Suprapubic skin (tissue), 3 donors: ENCODE results near the gene LYZL6.

Experiments used
- POLR2A ChIP-seq, 2 donors: fragments of 450-650 bp; IDR thresholded peaks; one replicate each; pipeline ENCODE4 v1.6.1; 2017; ENCODE audit warnings: antibody characterized with exemption in 2 of 2, mild to moderate bottlenecking in 2 of 2, moderate library complexity in 2 of 2
- TF ChIP-seq, protein P1 (sequence below), 2 donors: fragments of 200-600 bp in 1 of 2; fragments of 450-650 bp in 1 of 2; sonication (generic) in 1 of 2; IDR thresholded peaks; one replicate each; pipeline ENCODE4 v1.5.1; 2016 to 2019; ENCODE audit warnings: antibody characterized with exemption in 2 of 2, mild to moderate bottlenecking in 1 of 2, moderate library complexity in 1 of 2

DNA sequence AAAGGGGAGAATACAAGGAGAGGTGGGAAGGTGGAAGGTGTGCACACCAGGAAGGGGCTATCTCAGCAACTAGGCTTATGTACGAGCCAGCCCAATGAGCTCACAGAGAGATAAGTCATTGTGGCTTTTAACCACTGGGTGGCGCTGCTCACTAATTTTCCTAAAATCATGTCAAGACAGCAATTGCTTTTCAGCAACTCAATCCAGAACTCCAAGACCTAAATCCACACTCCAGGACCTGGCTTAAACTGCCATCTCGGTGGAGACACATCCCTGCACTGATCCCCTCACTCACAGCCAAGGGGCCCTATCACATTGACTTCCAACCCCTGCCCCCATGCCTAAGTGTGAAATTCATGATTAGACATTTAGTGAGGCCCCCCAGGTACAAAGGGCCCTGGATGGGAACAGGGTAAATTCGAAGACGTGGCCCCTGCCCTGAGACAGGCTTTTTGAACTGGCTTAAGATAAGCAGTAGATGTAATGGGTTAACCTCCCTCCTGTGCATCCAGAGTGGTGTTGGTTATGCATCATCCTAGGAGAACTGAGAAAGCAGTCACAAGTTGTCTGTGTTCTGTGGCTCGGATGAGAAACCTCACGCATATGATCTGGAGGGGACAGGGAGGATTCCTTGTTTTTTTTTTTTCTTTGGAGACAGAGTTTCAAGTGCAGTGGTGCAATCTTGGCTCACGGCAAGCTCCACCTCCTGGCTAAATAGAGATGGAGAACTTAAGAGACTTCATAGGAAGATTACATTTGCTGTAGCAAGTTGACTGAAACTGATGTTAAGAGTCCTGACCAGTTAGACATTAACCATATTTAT is 26.3 kb upstream of the LYZL6 start:
- TF ChIP-seq, protein P1, sequence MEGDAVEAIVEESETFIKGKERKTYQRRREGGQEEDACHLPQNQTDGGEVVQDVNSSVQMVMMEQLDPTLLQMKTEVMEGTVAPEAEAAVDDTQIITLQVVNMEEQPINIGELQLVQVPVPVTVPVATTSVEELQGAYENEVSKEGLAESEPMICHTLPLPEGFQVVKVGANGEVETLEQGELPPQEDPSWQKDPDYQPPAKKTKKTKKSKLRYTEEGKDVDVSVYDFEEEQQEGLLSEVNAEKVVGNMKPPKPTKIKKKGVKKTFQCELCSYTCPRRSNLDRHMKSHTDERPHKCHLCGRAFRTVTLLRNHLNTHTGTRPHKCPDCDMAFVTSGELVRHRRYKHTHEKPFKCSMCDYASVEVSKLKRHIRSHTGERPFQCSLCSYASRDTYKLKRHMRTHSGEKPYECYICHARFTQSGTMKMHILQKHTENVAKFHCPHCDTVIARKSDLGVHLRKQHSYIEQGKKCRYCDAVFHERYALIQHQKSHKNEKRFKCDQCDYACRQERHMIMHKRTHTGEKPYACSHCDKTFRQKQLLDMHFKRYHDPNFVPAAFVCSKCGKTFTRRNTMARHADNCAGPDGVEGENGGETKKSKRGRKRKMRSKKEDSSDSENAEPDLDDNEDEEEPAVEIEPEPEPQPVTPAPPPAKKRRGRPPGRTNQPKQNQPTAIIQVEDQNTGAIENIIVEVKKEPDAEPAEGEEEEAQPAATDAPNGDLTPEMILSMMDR (IDR thresholded peaks at IDR 0.05) = peak; percentile 64 to 86
- TF ChIP-seq POLR2A (IDR thresholded peaks at IDR 0.05) = no peak
